C4-2B (cell line): ENCODE measurements around the gene NELFB.

Source experiments
- ZFX ChIP-seq: fragments of 450-650 bp; IDR thresholded peaks from 2 replicates; pipeline ENCODE4 v1.6.1; 2017
- TF ChIP-seq, protein P1 (sequence below): fragments of 450-650 bp; conservative IDR thresholded peaks from 2 replicates; pipeline ENCODE4 v1.5.1; 2017; ENCODE audit warnings: mild to moderate bottlenecking

GRCh38 chr9:137264067-137264466 lies 8.9 kb downstream of the NELFB start:
- TF ChIP-seq, protein P1, sequence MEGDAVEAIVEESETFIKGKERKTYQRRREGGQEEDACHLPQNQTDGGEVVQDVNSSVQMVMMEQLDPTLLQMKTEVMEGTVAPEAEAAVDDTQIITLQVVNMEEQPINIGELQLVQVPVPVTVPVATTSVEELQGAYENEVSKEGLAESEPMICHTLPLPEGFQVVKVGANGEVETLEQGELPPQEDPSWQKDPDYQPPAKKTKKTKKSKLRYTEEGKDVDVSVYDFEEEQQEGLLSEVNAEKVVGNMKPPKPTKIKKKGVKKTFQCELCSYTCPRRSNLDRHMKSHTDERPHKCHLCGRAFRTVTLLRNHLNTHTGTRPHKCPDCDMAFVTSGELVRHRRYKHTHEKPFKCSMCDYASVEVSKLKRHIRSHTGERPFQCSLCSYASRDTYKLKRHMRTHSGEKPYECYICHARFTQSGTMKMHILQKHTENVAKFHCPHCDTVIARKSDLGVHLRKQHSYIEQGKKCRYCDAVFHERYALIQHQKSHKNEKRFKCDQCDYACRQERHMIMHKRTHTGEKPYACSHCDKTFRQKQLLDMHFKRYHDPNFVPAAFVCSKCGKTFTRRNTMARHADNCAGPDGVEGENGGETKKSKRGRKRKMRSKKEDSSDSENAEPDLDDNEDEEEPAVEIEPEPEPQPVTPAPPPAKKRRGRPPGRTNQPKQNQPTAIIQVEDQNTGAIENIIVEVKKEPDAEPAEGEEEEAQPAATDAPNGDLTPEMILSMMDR = no peak
- no peak for TF ChIP-seq ZFX
